Measurements from ENCODE around the gene MESD.
"Not testable (repeated sequence)": the region's sequence is repeated elsewhere in the genome, so short reads cannot be mapped to it uniquely, and the experiment has no call there.

The MESD gene

GRCh38 chr15:80967451-80967850 is 22.2 kb downstream of the MESD start:
- Histone ChIP-seq H3K27me3 (ENCODE audit: control insufficient read depth in 1 of 2, insufficient read depth in 2 of 2, low read length in 2 of 2) (no peaks in the 10 kb centered on the region), H3K4me1 (ENCODE audit: control insufficient read depth in 1 of 2, insufficient read depth in 2 of 2, low read length in 2 of 2) (no peaks in the 10 kb centered on the region), H3K9ac (ENCODE audit: low read depth in 1 of 2, low read length in 2 of 2) (no peak overlapping the region), H3K9me3 (ENCODE audit: control insufficient read depth in 1 of 2, low read length in 2 of 2) (no peaks in the 10 kb centered on the region), H3K36me3 (ENCODE audit: control insufficient read depth in 1 of 2, insufficient read depth in 2 of 2, low read length in 2 of 2) (peaks cover 0 to 26% of the 10 kb centered on the region in 2 donors), H3K27ac (ENCODE audit: low read depth, low read length) (no peak overlapping the region), H3K4me3 (ENCODE audit: low read depth in 1 of 2, low read length in 2 of 2) (no peak overlapping the region)

DNA sequence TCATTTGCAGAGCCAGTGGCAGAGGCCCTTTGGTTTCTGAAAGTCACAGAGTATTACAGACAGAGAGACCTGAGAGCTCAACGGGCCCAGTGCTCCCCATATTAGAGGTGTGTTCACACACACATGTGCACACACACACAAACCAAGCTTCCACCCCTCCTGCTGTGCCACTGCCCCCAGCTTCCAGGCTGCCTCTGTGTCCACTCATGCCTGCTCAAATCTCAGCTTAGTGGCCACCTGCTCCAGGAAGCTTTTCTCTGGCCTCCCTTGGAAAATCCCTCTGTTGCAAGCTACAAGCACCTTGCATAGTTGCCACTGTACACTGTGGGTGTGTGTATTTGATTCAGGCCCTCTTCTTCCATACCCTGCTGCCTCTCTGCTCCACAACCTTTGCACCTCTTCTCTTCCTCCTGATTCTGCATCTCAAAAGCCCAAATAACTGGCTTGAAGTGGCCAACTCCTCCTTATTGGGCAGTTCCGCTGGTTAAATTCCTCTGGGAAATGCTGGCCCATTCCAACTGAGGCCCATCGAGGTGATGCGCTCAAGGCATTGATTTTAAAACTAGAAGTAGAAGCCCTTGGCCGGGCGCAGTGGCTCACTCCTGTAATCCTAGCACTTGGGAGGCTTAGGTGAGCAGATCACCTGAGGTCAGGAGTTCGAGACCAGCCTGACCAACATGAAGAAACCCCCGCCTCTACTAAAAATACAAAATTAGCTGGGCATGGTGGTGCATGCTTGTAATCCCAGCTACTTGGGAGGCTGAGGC is 23.0 kb downstream of the MESD start:
- Histone ChIP-seq H3K9me3 (ENCODE audit: control insufficient read depth in 1 of 2, low read length in 2 of 2) (no peaks in the 10 kb centered on the region), H3K9ac (ENCODE audit: low read depth in 1 of 2, low read length in 2 of 2) (no peak overlapping the region), H3K4me1 (ENCODE audit: control insufficient read depth in 1 of 2, insufficient read depth in 2 of 2, low read length in 2 of 2) (no peaks in the 10 kb centered on the region), H3K27me3 (ENCODE audit: control insufficient read depth in 1 of 2, insufficient read depth in 2 of 2, low read length in 2 of 2) (no peaks in the 10 kb centered on the region), H3K4me3 (ENCODE audit: low read depth in 1 of 2, low read length in 2 of 2) (no peak overlapping the region), H3K27ac (ENCODE audit: low read depth, low read length) (no peak overlapping the region), H3K36me3 (ENCODE audit: control insufficient read depth in 1 of 2, insufficient read depth in 2 of 2, low read length in 2 of 2) (peaks cover 0 to 23% of the 10 kb centered on the region in 2 donors)

- not testable (repeated sequence) for H3K9me3 ChIP-seq (ENCODE audit: control insufficient read depth in 1 of 2, low read length in 2 of 2); H3K4me3 ChIP-seq (ENCODE audit: low read depth in 1 of 2, low read length in 2 of 2); H3K9ac ChIP-seq (ENCODE audit: low read depth in 1 of 2, low read length in 2 of 2); H3K27ac ChIP-seq (ENCODE audit: low read depth, low read length); H3K27me3 ChIP-seq (ENCODE audit: control insufficient read depth in 1 of 2, insufficient read depth in 2 of 2, low read length in 2 of 2); H3K4me1 ChIP-seq (ENCODE audit: control insufficient read depth in 1 of 2, insufficient read depth in 2 of 2, low read length in 2 of 2)
- peaks cover 0 to 25% of the 10 kb centered on the region in 2 donors for H3K36me3 ChIP-seq (ENCODE audit: control insufficient read depth in 1 of 2, insufficient read depth in 2 of 2, low read length in 2 of 2)
These were observed 24.2 kb downstream of the MESD start for GRCh38 chr15:80965454-80965853.

- Histone ChIP-seq H3K4me3 (ENCODE audit: low read depth in 1 of 2, low read length in 2 of 2) (no peak overlapping the region), H3K9ac (ENCODE audit: low read depth in 1 of 2, low read length in 2 of 2) (no peak overlapping the region), H3K4me1 (ENCODE audit: control insufficient read depth in 1 of 2, insufficient read depth in 2 of 2, low read length in 2 of 2) (no peaks in the 10 kb centered on the region), H3K9me3 (ENCODE audit: control insufficient read depth in 1 of 2, low read length in 2 of 2) (no peaks in the 10 kb centered on the region), H3K27ac (ENCODE audit: low read depth, low read length) (no peak overlapping the region), H3K36me3 (ENCODE audit: control insufficient read depth in 1 of 2, insufficient read depth in 2 of 2, low read length in 2 of 2) (peaks cover 0 to 10% of the 10 kb centered on the region in 2 donors), H3K27me3 (ENCODE audit: control insufficient read depth in 1 of 2, insufficient read depth in 2 of 2, low read length in 2 of 2) (no peaks in the 10 kb centered on the region)
These were observed 30.7 kb downstream of the MESD start for GRCh38 chr15:80958818-80959495.

GRCh38 chr15:80957976-80958375 is 31.6 kb downstream of the MESD start:
- no peak overlapping the region for H3K4me3 ChIP-seq (ENCODE audit: low read depth in 1 of 2, low read length in 2 of 2)
- no peak overlapping the region for H3K27ac ChIP-seq (ENCODE audit: low read depth, low read length)
- no peak overlapping the region for H3K9ac ChIP-seq (ENCODE audit: low read depth in 1 of 2, low read length in 2 of 2)
- peaks cover 5 to 19% of the 10 kb centered on the region in 2 donors for H3K36me3 ChIP-seq (ENCODE audit: control insufficient read depth in 1 of 2, insufficient read depth in 2 of 2, low read length in 2 of 2)
- H3K4me1 ChIP-seq (ENCODE audit: control insufficient read depth in 1 of 2, insufficient read depth in 2 of 2, low read length in 2 of 2) = no peaks in the 10 kb centered on the region
- H3K27me3 ChIP-seq (ENCODE audit: control insufficient read depth in 1 of 2, insufficient read depth in 2 of 2, low read length in 2 of 2) = no peaks in the 10 kb centered on the region
- H3K9me3 ChIP-seq (ENCODE audit: control insufficient read depth in 1 of 2, low read length in 2 of 2) = no peaks in the 10 kb centered on the region

GRCh38 chr15:80957556-80957955 is 32.1 kb downstream of the MESD start:
- no peaks in the 10 kb centered on the region for H3K4me1 ChIP-seq (ENCODE audit: control insufficient read depth in 1 of 2, insufficient read depth in 2 of 2, low read length in 2 of 2)
- H3K4me3 ChIP-seq (ENCODE audit: low read depth in 1 of 2, low read length in 2 of 2) = no peak overlapping the region
- no peak overlapping the region for H3K9ac ChIP-seq (ENCODE audit: low read depth in 1 of 2, low read length in 2 of 2)
- H3K36me3 ChIP-seq (ENCODE audit: control insufficient read depth in 1 of 2, insufficient read depth in 2 of 2, low read length in 2 of 2) = peaks cover 5 to 22% of the 10 kb centered on the region in 2 donors
- H3K9me3 ChIP-seq (ENCODE audit: control insufficient read depth in 1 of 2, low read length in 2 of 2) = no peaks in the 10 kb centered on the region
- H3K27me3 ChIP-seq (ENCODE audit: control insufficient read depth in 1 of 2, insufficient read depth in 2 of 2, low read length in 2 of 2) = no peaks in the 10 kb centered on the region
- H3K27ac ChIP-seq (ENCODE audit: low read depth, low read length) = no peak overlapping the region

DNA sequence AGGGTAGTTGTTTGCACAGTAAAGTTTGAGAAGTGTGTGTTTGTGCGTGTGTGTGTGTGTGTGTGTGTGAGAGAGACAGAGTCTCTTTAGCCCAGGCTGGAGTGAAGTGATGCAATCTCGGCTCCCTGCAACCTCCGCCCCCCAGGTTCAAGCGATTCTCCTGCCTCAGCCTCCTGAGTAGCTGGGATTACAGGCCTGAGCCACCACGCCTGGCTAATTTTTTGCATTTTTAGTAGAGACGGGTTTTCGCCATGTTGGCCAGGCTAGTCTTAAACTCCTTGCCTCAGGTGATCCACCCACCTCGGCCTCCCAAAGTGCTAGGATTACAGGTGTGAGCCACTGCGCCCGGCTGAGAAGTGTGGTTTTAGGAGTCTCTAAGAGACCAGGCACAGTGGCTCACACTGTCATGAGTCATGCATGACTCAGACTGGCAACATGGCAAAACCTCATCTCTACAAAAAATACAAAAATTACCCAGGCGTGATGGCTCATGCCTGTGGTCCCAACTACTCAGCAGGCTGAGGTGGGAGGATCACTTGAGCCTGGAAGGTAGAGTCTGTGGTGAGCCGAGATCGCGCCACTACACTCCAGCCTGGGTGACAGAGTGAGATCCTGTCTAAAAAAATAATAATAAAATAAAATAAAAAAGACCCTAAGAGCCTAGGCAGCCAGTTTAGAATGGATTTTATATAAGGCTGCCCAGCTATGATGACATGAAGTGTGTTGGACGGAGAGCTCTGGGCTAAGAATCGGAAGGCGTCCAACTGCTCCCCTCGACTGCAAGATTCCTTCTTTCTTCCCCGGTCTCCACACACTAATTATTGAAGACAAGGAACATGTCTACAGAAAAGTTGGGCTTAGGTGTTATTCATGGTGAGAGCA is 33.8 kb downstream of the MESD start:
- H3K4me1 ChIP-seq (ENCODE audit: control insufficient read depth in 1 of 2, insufficient read depth in 2 of 2, low read length in 2 of 2); H3K9ac ChIP-seq (ENCODE audit: low read depth in 1 of 2, low read length in 2 of 2); H3K27ac ChIP-seq (ENCODE audit: low read depth, low read length); H3K27me3 ChIP-seq (ENCODE audit: control insufficient read depth in 1 of 2, insufficient read depth in 2 of 2, low read length in 2 of 2); H3K9me3 ChIP-seq (ENCODE audit: control insufficient read depth in 1 of 2, low read length in 2 of 2); H3K4me3 ChIP-seq (ENCODE audit: low read depth in 1 of 2, low read length in 2 of 2): not testable (repeated sequence)
- peaks cover 7 to 29% of the 10 kb centered on the region in 2 donors for H3K36me3 ChIP-seq (ENCODE audit: control insufficient read depth in 1 of 2, insufficient read depth in 2 of 2, low read length in 2 of 2)

DNA sequence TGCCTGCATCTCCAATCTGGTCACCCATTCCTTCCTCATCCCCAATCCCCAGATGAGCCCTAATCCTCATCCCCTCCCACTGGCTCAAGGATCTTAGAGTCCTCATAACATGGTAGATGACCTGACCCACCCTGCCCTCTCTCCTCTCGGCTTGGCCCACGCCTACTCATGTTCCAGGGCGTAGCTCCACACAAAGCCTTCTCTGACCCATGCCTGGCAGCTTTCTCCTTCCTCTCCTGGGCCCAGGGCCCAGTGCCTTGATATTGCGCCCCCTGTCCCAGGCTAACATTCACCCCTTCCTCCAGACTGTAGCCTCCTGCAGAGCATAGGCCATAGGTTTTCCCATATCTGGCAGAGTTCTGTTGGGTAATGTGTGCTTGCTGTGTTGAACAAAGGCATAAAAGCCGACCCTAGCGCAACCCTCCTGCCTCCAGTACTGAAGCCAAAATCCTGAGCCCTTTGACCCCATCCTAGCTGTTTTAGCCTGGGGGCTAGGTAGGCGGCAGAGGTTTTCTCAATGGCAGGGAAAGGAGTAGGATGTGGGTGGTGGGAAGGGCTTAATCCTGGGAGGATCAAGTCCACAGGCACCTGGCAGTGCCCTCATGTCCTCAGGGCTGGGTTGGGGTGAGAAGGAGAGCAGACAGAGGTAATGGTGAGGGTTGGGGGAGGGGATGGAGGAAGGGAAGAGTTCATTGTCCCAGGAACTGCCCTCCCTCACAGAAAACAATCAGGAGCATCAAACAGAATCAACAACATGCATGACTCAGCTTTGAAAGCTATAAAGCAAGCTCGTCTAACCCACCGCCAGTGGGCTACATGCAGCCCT is 35.5 kb downstream of the MESD start:
- Histone ChIP-seq H3K27ac (ENCODE audit: low read depth, low read length) (no peak overlapping the region), H3K9ac (ENCODE audit: low read depth in 1 of 2, low read length in 2 of 2) (no peak overlapping the region), H3K9me3 (ENCODE audit: control insufficient read depth in 1 of 2, low read length in 2 of 2) (no peaks in the 10 kb centered on the region), H3K36me3 (ENCODE audit: control insufficient read depth in 1 of 2, insufficient read depth in 2 of 2, low read length in 2 of 2) (peaks cover 8 to 40% of the 10 kb centered on the region in 2 donors), H3K4me1 (ENCODE audit: control insufficient read depth in 1 of 2, insufficient read depth in 2 of 2, low read length in 2 of 2) (no peaks in the 10 kb centered on the region), H3K27me3 (ENCODE audit: control insufficient read depth in 1 of 2, insufficient read depth in 2 of 2, low read length in 2 of 2) (no peaks in the 10 kb centered on the region), H3K4me3 (ENCODE audit: low read depth in 1 of 2, low read length in 2 of 2) (no peak overlapping the region)

- Histone ChIP-seq H3K4me1 (ENCODE audit: control insufficient read depth in 1 of 2, insufficient read depth in 2 of 2, low read length in 2 of 2) (no peaks in the 10 kb centered on the region), H3K9ac (ENCODE audit: low read depth in 1 of 2, low read length in 2 of 2) (no peak overlapping the region), H3K27me3 (ENCODE audit: control insufficient read depth in 1 of 2, insufficient read depth in 2 of 2, low read length in 2 of 2) (no peaks in the 10 kb centered on the region), H3K4me3 (ENCODE audit: low read depth in 1 of 2, low read length in 2 of 2) (no peak overlapping the region), H3K27ac (ENCODE audit: low read depth, low read length) (no peak overlapping the region), H3K36me3 (ENCODE audit: control insufficient read depth in 1 of 2, insufficient read depth in 2 of 2, low read length in 2 of 2) (peaks cover 11 to 41% of the 10 kb centered on the region in 2 donors), H3K9me3 (ENCODE audit: control insufficient read depth in 1 of 2, low read length in 2 of 2) (no peaks in the 10 kb centered on the region)
These were observed 36.3 kb downstream of the MESD start for GRCh38 chr15:80953001-80953952.
